Ecto neural progenitor cell (in vitro differentiated cells): Measurements from ENCODE around the gene PYY.
"Not testable (repeated sequence)": the region's sequence is repeated elsewhere in the genome, so short reads cannot be mapped to it uniquely, and the experiment has no call there.

Source experiments
- DNase-seq: peaks from one replicate; pipeline ENCODE4 v3.0.0-alpha.2; 2018; ENCODE audit warnings: low spot score

PYY gene

DNA sequence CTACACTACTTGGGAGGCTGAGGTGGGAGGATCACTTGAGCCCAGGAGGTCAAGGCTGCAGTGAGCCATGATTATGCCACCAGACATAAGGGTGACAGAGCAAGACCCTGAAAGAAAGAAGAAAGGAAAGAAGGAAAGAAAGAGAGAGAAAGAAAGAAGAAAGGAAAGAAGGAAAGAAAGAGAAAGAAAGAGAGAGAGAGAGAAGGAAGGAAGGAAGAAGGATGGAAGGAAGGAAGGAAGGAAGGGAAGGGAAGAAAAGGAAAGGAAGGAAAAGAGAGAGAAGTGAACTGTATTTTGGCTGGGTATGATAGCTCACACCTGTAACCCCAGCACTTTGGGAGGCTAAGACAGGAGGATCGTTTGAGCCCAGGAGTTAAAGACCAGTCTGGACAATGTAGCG is 24.3 kb upstream of the PYY start:
- no peak for DNase-seq

DNA sequence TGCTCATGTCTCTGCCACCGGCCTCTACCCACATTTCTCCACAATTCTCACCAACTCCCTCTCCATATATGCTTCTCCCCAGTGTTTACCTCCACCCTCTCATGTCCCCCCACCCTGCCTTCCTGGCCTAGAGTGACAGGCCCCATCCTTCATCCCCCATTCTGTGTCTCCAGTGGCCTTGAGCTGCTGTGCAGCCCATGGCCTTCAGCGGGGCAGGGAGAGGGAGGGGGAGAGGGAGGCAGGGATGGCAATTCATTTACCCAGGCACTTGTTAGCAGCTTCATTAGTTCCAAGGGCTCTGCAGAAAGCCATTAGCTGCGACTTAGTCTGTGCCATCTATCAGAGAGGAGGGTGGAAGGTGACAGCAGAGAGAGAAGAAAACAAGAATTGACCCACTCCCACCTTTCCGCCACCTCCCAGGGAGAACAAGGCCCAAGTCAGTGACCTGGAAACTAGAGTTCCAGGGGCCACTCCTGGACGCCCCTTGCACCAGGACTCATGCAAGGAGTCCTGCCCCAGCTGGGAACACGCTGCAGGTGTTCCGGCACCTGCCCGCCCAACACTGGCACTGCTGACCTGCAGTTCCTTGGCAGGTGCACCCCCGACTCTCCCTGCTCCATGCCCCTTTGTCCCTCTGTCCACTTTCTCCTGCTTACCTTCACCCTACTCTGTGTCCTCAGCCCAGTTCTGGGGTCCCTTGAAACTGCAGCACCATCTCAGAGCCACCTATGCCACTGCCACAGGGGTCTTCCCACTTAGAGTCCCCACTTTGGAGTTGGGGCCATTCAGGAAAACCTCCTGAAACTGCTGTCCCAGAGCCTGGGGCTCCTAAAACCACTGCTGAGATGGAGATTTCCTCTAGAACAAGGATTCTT is 23.5 kb upstream of the PYY start:
- DNase-seq: no peak

DNA sequence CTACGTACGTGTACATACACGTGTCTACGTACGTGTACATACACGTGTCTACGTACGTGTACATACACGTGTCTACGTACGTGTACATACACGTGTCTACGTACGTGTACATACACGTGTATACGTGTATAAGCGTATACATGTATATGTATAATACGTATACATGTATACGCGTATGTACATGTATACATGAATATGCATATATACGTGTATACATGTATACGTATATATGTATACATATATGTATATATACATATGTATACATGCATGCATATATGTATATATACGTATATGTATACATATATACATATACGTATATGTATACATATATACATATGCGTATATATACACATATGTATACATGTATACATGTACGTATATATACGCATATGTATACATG is 22.2 kb upstream of the PYY start:
- no peak for DNase-seq

DNA sequence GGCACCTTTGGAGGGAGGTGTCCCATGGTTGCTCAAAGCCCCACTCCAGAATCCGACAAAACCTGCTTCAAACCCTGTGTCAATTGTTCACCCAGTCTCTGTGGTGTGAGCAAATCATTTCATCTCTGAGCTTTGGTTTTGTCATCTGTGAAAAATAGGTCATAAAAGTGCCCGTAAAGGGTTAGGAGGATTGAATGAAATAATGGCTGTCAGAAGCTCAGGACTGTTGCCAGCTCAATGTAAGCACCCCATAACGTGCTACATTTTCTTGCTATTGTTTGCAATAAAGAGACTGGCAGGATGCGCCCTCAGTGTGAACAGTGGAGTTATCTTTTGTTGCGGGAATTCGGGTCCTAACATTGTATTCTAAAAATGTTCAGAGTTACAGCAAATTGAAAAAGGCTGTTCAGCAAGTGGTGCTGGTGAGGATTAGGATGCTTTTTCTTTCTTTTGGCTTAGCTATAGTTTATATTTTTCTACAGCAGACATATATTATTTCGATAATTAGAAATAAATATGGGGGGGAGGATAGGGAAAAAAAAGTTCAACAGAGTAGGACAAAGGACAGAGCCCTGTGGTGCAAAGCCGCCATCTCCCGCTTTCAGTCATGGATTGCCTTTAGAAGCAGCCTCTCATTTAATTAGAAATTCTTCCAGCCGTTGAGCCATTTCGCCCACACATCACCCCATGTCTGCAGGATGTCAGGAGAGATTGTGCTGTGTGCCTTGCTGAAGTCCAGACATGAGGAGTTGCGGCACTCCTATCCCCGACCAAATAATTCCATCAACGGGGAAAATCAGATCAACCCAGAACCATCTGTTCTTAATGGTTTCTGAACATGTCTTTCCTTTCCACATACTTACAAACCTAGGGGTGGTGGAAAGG is 20.9 kb upstream of the PYY start:
- DNase-seq: no peak

DNA sequence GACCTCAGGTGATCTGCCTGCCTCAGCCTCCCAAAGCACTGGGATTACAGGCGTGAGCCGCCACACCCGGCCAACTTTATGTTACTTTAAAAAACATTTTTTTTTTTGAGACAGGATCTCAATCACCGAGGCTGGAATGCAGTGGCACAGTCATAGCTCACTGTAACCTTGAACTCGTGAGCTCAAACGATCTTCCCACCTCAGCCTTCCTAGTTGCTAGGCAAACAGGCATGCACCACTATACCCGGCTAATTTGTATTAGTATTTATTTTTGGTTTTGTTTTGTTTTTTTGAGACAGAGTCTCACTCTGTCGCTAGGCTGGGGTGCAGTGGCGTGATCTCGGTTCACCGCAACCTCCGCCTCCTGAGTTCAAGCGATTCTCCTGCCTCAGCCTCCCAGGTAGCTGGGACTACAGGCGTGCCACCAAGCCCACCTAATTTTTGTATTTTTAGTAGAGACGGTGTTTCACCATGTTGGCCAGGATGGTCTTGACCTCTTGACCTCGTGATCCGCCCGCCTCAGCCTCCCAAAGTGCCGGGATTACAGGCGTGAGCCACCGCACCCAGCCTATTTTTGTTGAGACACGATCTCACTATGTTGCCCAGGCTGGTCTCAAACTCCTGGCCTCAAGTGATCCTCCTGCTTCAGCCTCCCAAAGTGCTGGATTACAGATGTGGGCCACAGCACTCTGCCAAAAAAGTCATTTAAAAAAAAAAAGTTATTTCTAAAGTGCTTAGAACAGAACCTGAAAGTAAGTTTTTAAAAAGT is 18.9 kb upstream of the PYY start:
- not testable (repeated sequence) for DNase-seq

DNA sequence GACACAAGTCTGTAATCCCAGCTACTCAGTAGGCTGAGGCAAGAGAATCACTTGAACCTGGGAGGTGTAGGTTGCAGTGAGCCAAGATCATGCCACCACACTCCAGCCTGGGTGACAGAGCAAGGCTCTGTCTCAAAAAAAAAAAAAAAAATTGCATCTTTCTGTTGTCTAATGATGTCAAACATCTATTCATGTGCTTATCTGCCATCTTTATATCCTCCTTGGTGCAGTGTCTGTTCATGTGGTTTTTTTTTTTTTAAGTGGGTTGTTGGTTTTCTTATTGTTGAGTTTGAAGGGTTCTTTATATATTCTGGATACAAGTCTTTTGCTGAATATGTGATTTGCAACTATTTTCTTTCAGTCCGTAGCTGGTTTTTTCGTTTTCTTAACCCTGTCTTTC is 17.7 kb upstream of the PYY start:
- not testable (repeated sequence) for DNase-seq

DNA sequence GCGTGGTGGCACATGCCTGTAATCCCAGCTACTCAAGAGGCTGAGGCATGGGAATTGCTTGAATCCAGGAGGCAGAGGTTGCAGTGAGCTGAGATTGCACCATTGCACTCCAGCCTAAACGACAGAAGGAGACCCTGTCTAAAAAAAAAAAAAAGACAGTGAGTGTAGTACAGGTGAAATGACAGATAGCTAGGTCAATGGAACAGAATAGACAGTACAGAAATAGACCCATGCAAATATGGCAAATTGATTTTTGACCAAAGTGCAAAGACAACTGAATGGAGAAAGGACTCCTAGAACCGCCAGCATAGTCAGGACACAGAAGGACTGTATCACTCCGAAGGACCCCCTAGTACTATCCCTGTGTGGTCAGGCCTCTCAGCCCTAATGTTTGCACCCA is 16.6 kb upstream of the PYY start:
- DNase-seq: no peak

DNA sequence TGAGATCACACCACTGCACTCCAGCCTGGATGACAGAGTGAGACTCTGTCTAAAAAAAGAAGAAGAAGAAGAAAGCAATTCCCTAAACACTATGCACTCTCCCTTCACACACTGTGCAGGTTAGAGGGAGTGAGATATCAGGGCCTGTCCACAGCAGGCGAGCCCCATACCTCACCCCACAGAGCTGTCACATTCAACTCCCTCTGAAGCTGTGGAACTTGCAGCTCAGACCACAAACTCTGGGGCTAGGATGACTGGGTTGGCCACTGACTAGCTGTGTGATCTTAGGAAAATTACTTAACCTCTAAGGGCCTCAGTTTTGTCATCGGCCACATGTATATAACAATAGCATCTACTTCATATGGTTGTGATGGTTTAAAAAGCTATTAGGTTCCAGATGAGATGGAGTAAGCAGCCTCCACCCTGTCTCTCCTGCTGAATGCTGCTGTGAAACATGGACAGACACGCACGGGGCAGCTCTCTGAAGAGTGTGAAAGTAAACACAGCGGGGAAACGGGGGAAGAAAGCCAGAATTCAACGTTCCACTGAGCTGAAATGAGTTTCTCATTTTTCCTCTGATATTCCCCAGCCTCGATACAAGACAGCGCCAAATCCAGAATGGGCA is 13.6 kb upstream of the PYY start:
- no peak for DNase-seq

DNA sequence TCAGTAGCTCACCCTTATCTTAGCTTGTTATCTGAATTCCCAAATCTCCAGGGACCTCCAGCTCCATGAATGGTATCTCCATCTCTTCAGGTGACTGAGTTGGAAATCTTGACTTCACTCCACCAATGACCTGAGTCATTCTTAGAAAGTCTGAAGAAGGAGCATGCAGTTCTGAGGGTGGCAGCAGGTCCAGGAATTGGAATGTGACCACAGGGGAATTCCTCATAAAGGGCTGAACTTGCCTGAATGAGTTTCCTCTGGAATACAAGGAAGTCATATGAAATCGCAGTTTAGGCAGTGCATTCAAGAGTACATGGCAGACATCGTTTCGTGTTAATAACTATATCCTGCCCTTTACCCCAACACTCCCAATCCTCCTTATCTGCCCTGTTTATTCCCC is 12.5 kb upstream of the PYY start:
- DNase-seq: no peak

DNA sequence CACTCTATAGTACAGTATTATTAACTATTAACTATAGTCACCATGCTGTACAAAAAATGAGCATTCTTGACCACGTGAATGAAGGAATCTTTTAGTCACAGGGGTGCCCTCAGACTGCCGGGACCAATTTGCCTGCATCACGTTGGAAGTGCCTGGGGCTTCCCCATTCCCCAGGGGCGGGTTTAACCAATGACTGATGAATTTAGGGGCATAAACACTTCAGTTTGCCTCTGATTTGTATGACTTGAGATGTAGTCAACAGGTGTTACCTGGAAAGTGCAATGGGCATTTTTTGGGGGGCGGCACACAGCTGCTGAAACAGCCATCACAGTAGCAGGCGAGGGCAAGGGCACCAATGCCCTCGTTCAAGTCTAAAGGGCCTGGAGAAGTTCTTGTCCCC is 8.7 kb upstream of the PYY start:
- DNase-seq: no peak

DNA sequence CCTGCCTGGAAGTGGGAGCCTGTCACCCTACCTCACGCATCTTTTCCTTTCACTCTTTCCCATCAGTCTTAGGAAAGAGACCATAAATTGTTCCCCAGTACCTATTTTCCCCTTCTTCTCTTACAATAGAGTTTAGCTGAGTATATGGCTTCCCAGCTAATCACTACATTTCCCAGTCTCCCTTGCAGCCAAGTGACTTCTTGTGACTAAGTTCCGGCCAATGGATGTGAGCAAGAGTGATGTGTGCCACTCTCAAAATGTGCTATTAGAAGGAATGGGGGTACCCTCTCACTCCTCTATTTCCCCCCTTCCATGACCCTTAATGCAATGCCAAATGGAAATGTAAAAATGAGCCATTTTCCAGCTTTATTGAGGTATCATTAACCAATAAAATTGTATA is 8.2 kb upstream of the PYY start:
- no peak for DNase-seq

DNA sequence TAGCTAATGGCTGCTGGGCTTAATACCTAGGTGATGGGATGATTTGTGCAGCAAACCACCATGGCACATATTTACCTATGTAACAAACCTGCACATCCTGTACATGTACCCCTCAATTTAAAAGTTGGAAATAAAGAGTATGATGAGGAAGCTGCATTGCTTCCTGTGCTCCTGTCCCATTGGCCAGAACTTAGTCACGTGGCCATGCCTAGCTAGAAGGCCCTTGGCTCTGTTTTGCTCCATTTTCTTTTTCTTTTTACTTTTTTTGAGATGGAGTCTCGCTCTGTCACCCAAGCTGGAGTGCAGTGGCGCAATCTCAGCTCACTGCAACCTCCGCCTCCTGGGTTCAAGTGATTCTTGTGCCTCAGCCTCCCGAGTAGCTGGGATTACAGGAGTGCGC is 7.6 kb upstream of the PYY start:
- DNase-seq: not testable (repeated sequence)

DNA sequence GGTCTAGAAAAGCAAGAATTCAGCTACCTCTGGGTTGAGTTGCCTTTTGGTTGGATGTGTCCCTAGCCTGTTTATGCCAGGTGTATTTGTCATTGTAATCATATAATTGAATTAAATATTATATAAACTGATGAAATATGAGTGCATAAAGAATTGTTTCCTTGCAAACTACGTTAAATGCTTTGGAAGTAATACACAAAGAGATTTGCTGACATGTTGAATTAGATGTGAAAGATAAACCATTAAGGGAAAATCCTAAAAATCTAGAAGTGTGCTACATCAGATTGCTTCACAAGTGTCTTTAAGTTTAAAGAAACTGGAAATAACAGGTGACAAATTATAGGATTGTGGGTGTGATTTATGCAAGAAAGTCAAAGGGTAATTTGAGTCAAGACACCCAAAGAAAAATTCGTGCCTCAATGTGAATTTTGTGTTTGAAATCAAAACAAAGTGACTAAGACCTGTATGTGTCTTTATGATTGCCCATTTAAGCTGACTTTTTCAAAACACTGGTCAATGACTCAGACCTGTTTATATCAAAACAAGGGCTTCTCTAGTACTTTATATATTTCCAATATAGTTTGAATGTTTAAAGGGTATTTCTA is 5.1 kb upstream of the PYY start:
- DNase-seq: no peak

DNA sequence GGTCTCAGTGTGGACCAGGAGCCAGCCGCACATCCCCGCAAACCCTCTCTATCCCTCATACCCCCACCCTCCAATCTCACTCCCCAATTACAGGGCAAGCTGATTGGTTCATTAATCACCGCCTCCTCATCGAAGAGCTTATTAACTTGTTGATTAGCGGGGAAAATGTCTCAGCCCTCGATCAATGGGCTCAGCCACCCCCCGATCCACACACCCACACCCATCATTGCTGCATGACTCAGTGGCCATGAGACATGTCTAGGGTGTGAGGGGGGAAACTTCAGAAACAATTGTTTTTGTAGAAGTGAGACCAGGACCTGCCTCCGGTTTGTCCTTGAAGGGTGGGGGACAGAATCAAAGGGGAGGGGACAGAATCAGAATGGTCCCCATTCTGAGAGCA is 2.5 kb upstream of the PYY start:
- DNase-seq: no peak

DNA sequence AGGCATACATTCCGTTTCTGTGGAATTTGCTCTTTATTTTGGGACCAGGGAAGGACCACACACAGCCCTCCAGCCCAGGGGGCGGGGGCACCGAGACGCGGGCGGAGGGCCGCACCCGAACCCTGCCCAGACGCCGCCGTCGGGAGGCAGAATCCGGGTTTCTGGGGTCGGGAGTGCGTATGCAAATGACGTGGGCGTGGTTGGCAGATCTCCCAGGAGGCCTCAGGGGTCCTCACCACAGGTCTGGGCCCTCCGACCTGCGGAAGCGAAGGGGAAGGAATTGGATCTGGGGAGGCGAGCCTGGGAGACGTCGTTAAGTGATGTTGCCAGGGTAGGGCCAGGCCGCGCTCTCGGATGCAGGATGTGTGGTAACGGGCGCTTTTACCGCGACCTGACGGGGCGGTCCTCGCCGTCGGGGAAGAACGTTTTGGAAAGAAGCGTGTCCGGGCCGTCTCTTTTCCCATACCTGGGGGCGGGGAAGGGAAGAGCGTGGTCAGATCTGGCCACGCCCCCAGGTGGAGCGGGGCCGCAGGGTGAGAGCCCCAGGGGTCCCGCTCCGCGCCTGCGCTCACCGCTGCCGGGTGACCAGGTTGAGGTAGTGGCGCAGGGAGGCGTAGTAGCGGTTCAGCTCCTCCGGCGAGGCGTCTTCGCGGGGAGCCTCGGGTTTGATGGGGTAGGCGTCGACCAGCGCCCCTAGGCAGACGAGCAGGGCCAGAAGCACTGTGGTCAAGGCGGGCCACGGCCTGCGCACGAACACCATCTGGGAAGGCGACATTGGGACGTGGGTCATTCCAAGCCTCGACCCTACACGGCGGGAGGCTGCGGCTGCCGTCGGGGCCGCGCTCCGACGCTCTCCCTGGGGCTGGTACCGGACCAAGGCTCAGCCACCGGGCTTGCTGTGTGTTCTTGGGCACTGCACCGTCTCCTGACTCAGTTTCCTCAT is 745 bp downstream of the PYY start:
- peak; percentile 89 for DNase-seq

DNA sequence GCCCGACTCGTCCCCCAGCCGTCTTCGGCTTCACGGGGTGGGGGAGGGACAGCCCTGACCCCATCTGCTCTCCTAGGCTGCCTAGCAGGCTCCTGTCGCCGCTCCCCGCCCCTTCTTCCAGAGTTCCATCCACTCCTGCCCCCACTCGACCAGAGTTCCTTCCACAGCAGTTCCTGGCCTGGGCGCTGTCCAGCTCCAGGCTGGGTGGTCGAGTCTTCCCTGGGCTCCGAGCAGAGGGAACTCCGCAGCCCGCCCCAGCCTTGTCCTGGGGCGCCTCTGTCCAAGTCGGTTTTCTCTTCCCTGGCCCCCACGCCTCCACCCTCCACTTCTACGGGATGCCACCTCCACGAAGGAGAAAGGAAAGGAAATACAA is 1.4 kb downstream of the PYY start:
- DNase-seq: peak; percentile 74

DNA sequence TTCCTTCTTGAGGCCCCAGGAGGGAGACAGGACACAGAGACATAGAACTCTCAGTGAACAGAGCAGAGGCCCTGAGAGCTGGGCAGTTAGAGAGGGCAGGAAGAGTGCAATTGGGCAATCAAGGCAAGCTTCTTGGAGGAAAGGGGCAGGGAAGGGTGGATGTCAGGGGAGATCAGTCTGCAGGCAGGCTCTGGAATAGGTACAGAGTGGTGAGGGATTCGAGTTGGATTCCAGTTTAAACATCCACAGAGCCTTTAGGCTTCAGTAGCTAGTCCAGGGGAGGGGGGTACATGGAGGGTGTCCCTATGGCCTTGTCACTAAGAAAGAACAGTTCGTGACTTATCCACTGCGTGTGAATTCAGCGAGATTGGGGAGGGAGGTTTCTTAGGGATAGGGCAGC is 2.0 kb downstream of the PYY start:
- DNase-seq: no peak

DNA sequence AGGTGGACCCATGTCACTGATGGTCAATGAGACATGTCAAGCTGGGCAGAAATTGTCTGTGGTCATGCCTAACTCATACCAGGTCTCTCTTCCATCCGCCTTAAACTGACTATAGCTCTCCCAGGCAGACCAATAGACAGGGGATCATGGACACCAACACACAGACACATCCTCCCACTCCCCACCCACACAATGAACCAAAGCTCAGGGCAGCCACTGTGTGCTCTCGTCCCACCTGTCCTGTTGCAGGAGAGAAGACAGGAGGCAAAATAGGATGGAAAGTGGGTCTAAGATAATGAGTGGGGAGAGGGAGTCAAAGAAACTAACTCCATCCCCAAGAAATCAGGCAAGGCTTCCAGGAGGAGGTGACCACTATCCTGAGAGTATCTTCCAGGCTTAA is 3.2 kb downstream of the PYY start:
- DNase-seq: no peak

DNA sequence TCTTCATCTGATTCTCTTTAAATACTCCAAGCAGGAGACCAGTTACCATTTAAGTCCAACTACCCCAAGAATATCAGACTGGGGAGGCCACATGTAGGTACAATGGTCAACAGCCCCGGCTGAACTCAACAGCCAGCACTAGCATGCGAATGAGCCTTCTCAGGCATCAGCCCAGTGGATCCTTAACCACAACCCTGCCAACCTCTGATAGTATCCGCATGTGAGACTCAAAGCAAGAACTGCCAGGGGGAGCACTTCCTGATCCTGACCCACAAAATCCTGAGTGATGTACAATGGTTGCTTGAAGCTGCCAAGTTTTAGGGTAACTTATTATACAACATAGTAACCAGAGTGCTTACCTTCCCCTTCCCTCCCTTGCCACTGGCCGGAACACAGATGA is 4.0 kb downstream of the PYY start:
- no peak for DNase-seq

DNA sequence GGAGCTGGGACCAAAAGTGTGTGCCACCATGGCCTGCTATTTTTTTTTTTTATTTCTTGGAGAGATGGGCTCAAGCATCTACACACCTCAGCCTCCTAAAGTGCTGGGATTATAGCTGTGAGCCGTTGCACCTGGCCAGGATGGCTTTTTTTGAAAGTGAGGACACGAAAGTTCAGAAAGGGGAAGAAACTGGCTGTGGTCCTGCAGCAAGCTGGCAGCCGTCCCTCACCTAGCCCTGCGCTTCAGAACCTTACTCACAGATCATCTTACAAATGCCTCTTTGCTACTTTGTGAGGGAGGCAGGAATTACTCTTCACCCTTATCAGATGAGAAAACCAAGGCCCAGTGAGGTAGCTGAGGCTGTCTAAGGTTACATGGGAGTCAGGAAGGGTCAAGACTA is 7.0 kb downstream of the PYY start:
- DNase-seq: no peak
